GM18951 (cell line): Measurements from ENCODE around the gene RNASE12.
A peak's percentile ranks its signal among the peaks of the same experiment; 100 is the strongest.
"Not testable (repeated sequence)": the region's sequence is repeated elsewhere in the genome, so short reads cannot be mapped to it uniquely, and the experiment has no call there.

Source experiments
- POLR2A ChIP-seq: IDR thresholded peaks from 4 replicates; pipeline ENCODE4 v1.6.1; 2011; ENCODE audit warnings: mild to moderate bottlenecking; ENCODE audit not compliant: insufficient read length, insufficient read depth; ENCODE audit errors: extremely low read depth
- in situ Hi-C: fragments of 300-500 bp; cut with MboI; formaldehyde crosslinking; loops from one replicate; pipeline ENCODE4 v1.12.0; 2022; ENCODE audit warnings: low sequenced_read_pairs, mixed read lengths, inconsistent platforms; ENCODE audit not compliant: unreplicated experiment

The RNASE12 gene

DNA sequence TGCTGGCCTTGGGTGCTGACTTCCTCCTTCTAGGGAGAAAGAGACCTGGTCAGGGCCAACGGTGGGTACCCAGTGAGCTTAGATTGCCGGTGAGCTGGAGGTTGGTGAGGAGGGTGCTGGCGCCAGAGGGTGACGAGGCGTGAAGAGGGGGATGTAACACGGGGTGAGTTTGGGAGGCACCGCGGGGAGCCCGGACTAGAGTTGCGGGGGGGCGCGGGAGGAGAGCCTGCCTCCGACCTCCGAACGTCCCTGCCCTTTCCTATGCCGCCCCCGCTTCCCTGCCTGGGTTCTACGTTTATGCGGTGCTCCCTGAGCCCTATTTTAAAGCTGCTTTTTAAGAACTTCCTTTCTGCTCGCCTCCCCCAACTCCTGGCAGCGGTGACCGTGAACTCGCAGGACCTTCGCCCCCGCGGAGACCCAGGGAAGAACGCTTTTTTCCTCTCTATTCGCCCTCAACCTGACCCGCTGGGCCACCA is 31.7 kb upstream of the RNASE12 start:
- no peak for TF ChIP-seq POLR2A
- in situ Hi-C loops: no loop called here

- TF ChIP-seq POLR2A: no peak
- in situ Hi-C loops: no loop called here
Measured at GRCh38 chr14:20620798-20621478, 29.8 kb upstream of the RNASE12 start.

DNA sequence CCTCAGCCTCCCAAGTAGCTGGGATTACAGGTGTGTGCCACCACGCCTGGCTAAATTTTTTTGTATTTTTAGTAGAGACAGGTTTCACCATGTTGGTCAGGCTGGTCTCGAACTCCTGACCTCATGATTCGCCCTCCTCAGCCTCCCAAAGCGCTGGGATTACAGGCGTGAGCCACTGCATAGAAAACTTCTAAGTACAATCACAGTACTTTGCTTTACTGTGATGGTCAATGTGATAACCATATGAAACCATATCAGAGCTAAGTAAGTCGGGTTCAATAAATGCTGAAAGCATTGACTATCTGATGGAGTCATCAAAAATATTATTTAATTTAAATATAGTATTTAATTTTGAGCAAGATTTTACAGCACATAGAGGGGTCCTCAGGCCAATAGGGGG is 28.5 kb upstream of the RNASE12 start:
- in situ Hi-C loops: not testable (repeated sequence)

DNA sequence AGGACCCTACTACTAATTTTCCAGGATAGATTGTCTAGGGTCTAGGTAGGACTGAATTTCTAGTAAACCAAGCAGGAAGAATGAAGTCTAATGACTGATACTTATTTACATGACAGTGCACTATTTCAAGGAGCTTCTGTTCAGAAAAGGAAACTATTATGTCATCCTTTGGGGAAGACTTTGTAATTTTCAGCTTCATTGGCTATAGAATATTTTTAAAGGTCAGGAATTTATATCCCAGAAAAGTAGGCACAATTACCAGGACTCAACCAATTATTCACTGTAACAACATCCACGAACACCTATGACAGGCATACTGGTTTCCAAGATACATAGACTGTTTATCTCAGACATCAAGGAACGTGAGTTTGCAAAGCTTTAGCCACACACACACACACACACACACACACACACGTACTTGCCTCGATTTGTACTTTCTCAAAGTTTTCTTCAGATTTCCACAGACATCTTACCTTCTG is 27.1 kb upstream of the RNASE12 start:
- in situ Hi-C loops: no loop called here
- no peak for TF ChIP-seq POLR2A

GRCh38 chr14:20617138-20618003 is 26.2 kb upstream of the RNASE12 start:
- no peak for TF ChIP-seq POLR2A
- in situ Hi-C loops: no loop called here

DNA sequence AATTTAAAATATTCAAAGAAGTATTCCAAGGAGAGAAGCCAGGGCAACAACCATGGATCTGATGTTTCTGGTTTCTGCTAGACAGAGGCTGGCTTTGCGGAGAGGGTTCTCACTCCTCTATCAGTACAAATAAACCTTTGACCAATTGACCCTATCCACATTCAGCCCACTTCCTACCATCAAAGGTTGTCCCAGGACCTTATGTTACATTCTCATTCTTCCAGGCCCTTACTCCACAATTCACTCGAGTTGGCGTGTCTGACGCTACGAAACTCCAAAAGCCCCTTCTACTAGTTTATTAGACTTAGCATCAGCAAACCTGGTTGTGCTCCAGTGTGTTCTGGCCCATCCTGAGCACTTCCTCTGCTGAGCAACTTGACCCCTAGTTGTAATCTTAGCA is 24.8 kb upstream of the RNASE12 start:
- in situ Hi-C loops: no loop called here
- TF ChIP-seq POLR2A: no peak

DNA sequence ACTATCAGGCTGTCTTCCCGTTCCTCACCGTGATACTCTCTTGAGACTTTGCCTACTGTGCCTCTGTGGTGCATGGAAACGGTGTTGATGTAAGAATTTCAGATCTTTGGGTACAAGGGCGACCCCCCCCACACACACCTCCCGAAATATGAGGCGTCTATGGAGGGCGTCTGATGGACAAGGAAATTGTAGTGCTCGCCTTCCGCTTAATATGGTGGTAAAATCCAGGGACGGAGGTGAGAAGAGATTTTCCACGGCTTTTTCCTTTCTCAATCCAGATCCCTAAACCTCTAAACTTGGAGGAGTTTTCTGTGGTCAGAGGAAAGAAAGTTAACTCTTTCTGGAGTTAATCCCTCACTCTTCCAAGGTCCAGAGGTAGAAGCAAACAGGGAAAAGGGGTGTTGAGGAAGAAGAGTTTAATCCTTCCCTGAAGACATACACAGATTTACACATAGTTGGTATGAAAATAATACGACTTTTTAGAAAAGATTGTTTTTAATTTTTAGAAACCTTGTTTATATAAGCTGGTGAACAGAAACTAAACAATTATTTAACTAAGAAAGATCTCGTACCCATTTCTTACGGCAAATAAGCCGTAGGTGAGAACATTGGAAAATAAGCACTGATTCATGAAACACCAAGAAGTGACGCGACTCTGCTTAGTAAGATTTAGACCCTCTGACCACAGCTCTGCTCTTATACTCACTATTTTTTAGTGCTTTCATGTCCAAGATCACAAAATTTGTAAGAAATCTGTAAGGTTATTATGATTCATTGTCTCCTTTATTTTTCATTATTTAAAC is 23.1 kb upstream of the RNASE12 start:
- no peak for TF ChIP-seq POLR2A
- in situ Hi-C loops: loop anchor here (5.0 kb wide), 2 partner anchors 73 to 282 kb away; partner anchors contain the start of genes ANG and CCNB1IP1

DNA sequence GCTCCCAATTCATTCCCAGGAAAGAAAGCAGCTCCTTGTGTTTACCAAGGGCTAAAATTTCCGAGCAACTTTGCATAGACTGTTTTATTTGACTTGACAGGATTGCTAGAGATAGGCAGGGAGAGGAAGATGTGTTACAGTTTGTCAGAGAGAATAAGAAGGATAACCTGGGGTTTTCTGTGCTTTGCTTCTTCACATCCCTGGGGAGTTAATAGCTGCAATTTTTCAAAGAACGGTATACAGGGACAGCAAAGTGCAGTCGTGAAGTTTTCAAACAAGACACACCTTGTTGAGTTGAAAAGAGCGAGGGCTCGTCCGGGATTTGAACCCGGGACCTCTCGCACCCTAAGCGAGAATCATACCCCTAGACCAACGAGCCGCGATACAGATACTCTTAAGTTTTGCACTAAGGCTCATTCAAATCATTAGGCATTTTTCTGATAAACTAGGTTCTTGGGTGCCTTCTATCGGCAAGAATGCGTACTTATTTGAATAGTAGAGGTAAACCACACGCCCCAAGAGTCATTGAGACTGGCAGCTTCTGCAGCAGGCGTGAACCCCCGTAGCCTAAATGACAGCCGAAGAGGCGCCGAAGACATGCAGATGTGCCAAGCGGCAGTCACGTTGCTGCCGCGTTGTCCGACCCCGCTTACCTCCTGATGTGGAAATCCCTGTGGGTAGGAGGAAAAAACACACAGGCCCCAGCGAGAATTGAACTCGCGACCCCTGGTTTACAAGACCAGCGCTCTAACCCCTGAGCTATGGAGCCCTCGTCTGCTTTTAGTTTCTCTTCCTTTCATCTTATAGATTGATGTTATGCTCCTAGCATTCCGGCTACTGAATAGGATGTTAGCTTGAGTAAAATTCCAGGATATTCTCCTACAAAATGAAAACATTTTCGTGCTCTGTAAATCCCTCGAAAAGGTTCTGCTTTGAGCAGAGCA is 22.2 kb upstream of the RNASE12 start:
- in situ Hi-C loops: loop anchor here (5.0 kb wide), 2 partner anchors 74 to 281 kb away; partner anchors contain the start of genes ANG and CCNB1IP1

GRCh38 chr14:20612403-20612802 is 21.2 kb upstream of the RNASE12 start:
- in situ Hi-C loops: loop anchor here (5.0 kb wide), 2 partner anchors 75 to 280 kb away; partner anchors contain the start of genes ANG and CCNB1IP1
- TF ChIP-seq POLR2A: no peak

More for the DNA sequence above, 22.2 kb upstream of the RNASE12 start:
- peak; percentile 34 for TF ChIP-seq POLR2A

GRCh38 chr14:20611277-20611676 is 20.1 kb upstream of the RNASE12 start:
- in situ Hi-C loops: loop anchor here (5.0 kb wide), 2 partner anchors 76 to 279 kb away; partner anchors contain the start of genes ANG and CCNB1IP1
- TF ChIP-seq POLR2A: no peak

DNA sequence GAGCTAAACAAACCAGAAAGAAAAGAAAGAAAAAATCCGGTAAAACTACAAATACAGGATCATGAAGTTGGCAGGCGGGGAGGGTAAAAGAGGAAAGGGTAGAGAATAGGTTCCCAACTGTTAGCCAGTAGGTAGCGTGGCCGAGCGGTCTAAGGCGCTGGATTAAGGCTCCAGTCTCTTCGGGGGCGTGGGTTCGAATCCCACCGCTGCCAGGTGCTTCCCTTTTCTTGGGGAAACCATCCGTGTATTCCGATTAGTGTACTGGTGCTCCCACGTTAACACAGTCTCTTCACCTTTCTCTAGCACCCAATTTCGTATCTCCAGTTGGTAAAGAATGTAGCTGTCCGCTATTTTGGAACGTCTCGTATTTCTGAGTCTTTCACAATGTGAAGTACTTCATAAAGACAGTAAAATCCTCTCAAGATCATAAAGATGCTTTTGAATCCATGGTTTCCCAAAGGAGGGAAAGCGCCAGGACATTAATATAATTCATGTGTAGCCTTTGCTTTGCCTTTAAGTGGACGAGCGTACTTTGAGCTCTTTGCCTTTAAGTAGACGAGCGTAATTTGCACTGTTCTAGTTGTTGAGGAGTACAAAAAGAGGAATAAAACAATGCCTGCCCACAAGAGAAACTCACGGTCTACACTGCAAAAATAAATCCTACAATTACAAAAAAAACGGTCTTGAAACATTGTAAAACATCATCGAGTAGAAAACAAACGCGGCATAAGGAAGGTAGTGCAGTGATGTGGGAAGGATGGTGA is 19.0 kb upstream of the RNASE12 start:
- in situ Hi-C loops: loop anchor here (5.0 kb wide), 2 partner anchors 77 to 278 kb away; partner anchors contain the start of genes ANG and CCNB1IP1
- TF ChIP-seq POLR2A: no peak
